ENCODE results near the gene SIRT1.

The SIRT1 gene

DNA sequence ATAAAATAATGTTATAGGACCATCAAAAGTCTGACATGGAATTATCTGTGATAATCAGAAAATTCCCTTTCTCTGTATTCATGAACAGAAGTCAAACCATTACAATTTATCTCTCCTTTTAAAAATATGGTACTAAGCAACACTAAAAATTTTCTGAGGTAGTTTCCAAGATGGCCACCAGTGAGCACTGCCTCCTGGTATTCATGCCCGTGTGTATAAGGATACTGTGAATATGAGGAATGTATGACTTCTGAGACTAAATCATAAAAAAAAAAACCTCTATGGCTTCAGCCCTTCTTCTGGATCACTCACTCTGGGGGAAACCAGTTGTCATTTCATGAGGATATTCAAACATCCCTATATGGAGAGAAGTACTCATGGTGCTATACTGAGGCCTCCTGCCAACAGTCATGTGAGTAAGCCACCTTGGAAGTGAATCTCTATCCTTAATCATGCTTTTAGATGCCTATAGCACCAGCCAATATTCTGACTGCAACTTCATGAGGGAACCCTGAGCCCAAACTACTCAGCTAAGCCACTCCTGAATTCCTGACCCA lies 41.1 kb downstream of the SIRT1 start:
- POLR2A ChIA-PET, result no interaction called here
- CTCF ChIA-PET, result no interaction called here
- no peak for TF ChIP-seq ELF4 (IDR thresholded peaks at IDR 0.05)
- no peak for DNase-seq (ENCODE audit: extremely low spot score)

DNA sequence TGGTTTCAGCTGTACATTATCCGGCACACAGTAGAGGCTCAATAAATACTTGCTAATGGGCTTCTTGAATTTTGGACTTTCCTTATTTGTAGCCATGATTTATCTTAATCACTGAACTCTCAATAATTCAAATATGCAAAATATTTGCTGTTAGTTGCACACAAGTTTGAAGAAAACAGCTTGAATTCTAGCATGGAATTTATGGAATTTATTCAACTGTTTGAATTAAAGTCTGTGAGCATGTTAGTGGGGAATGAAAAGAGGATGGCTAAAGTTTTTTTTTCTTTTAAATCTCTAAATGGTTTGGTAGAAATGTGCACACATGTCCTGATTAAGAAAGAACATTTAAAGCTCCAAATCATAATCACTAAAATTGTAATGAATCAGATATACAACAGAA lies 42.5 kb downstream of the SIRT1 start:
- ChIA-PET CTCF (no interaction called here), POLR2A (no interaction called here)
- no peak for TF ChIP-seq TARDBP (IDR thresholded peaks at IDR 0.05)
- no peak for TF ChIP-seq SUZ12 (IDR thresholded peaks at IDR 0.05)
- TF ChIP-seq NFRKB (IDR thresholded peaks at IDR 0.05), result no peak
- no peak for TF ChIP-seq CTBP1 (IDR thresholded peaks at IDR 0.05; ENCODE audit: borderline replicate concordance)
- no peak for TF ChIP-seq FOXM1 (IDR thresholded peaks at IDR 0.05; ENCODE audit: borderline replicate concordance)
- no peak for TF ChIP-seq HDGF (IDR thresholded peaks at IDR 0.05; ENCODE audit: borderline replicate concordance)
- no peak for TF ChIP-seq ELF4 (IDR thresholded peaks at IDR 0.05)
- no peak for TF ChIP-seq ARNT (IDR thresholded peaks at IDR 0.05)
- TF ChIP-seq FOXA1 (IDR thresholded peaks at IDR 0.05), result no peak
- TF ChIP-seq FOXK2 (IDR thresholded peaks at IDR 0.05), result no peak
- no peak for TF ChIP-seq LEF1 (IDR thresholded peaks at IDR 0.05; ENCODE audit: borderline replicate concordance)
- DNase-seq (ENCODE audit: extremely low spot score), result no peak

DNA sequence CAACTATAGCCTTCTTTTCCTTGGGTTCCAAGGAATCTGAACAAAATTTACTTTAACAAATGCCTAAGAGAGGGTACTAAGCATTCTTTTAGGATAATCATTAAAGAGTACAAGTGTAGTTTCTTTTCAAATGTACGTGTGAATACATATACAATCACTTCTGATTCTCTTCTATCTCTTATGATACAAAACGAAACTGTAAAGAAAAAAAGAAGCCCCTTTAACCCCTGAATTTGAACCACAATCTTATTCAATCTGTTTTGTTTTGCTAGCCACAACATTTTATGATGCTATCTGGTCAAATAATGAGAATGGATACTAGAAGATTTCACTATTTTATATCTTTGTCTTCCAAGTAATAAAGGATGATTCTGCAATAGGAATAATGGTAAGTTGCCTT lies 48.7 kb downstream of the SIRT1 start:
- CTCF ChIA-PET, result no interaction called here
- POLR2A ChIA-PET, result no interaction called here
- TF ChIP-seq LEF1 (IDR thresholded peaks at IDR 0.05; ENCODE audit: borderline replicate concordance) (no peak), ZNF384 (IDR thresholded peaks at IDR 0.05) (no peak), HDGF (IDR thresholded peaks at IDR 0.05; ENCODE audit: borderline replicate concordance) (no peak)
- DNase-seq (ENCODE audit: extremely low spot score), result no peak

DNA sequence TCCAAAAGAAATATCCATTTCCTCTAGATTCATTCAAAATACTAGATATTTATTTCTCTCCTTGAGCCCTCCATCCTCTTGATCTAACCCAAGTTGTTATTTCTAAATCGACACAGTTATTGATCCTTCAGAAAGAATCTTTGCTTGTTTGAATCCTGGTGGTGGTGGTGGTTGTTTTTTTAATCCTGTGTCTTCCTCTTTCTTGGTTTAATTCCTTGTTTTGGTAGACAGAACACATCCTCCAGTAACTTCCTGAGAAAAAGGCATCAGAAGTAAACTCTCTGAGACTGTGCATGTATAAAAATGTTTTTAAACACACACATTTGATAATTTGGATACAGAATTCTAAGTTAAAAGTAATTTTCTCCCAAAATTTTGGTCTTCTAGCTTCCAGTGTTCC lies 49.9 kb downstream of the SIRT1 start:
- TF ChIP-seq HDGF (IDR thresholded peaks at IDR 0.05; ENCODE audit: borderline replicate concordance) (no peak), LEF1 (IDR thresholded peaks at IDR 0.05; ENCODE audit: borderline replicate concordance) (no peak), BHLHE40 (IDR thresholded peaks at IDR 0.05; ENCODE audit: borderline replicate concordance) (no peak)
- no peak for DNase-seq (ENCODE audit: extremely low spot score)
- POLR2A ChIA-PET, result no interaction called here
- CTCF ChIA-PET, result no interaction called here

DNA sequence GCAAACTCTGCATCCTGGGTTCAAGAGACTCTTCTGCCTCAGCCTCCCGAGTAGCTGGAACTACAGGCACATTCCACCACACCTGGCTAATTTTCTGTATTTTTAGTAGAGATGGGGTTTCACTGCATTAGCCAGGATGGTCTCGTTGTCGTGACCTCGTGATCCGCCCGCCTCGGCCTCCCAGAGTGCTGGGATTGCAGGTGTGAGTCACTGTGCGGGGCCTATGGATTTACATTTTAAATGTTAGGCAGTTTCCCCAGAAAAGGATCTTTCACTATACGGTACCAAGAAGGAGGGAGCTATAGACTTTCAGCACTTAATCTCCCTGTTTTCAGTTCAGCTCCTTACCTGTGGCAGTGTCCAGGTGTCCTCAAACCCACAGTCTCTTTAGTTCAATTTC lies 50.8 kb downstream of the SIRT1 start:
- ChIA-PET CTCF (no interaction called here), POLR2A (no interaction called here)
- no peak for DNase-seq (ENCODE audit: extremely low spot score)
- TF ChIP-seq CTBP1 (IDR thresholded peaks at IDR 0.05; ENCODE audit: borderline replicate concordance), result no peak
- TF ChIP-seq TARDBP (IDR thresholded peaks at IDR 0.05), result no peak
- no peak for TF ChIP-seq NFRKB (IDR thresholded peaks at IDR 0.05)
- no peak for TF ChIP-seq HDGF (IDR thresholded peaks at IDR 0.05; ENCODE audit: borderline replicate concordance)
- no peak for TF ChIP-seq ELF4 (IDR thresholded peaks at IDR 0.05)
- TF ChIP-seq FOXA1 (IDR thresholded peaks at IDR 0.05), result no peak
- TF ChIP-seq FOXM1 (IDR thresholded peaks at IDR 0.05; ENCODE audit: borderline replicate concordance), result no peak
- TF ChIP-seq, protein P1, sequence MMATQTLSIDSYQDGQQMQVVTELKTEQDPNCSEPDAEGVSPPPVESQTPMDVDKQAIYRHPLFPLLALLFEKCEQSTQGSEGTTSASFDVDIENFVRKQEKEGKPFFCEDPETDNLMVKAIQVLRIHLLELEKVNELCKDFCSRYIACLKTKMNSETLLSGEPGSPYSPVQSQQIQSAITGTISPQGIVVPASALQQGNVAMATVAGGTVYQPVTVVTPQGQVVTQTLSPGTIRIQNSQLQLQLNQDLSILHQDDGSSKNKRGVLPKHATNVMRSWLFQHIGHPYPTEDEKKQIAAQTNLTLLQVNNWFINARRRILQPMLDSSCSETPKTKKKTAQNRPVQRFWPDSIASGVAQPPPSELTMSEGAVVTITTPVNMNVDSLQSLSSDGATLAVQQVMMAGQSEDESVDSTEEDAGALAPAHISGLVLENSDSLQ (IDR thresholded peaks at IDR 0.05), result no peak
- TF ChIP-seq L3MBTL2 (conservative IDR thresholded peaks at IDR 0.05), result no peak
- TF ChIP-seq ARNT (IDR thresholded peaks at IDR 0.05), result no peak
- TF ChIP-seq SP1 (IDR thresholded peaks at IDR 0.05), result no peak
- TF ChIP-seq BHLHE40 (IDR thresholded peaks at IDR 0.05; ENCODE audit: borderline replicate concordance), result no peak
- no peak for TF ChIP-seq LEF1 (IDR thresholded peaks at IDR 0.05; ENCODE audit: borderline replicate concordance)
- TF ChIP-seq FOXK2 (IDR thresholded peaks at IDR 0.05), result no peak

DNA sequence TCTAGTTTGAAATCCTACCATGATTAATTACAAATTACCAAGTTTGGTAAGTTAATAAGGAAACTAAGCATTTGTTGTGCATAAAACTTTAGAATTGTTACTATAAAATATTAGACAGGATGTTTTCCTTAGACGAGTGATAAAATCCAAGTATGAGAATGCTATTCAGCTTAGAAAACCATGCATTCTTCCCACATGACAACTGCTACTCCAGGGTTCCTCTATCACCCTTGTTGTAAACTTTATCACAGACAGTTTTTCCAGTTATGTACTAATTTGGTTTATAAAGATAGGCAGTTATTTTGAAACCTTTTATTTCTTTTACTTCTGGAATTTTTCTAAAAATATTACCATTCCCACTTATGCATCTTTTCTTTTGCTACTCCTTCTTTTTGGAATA lies 52.0 kb downstream of the SIRT1 start:
- ChIA-PET POLR2A (no interaction called here), CTCF (no interaction called here)
- DNase-seq (ENCODE audit: extremely low spot score), result no peak
- TF ChIP-seq LEF1 (IDR thresholded peaks at IDR 0.05; ENCODE audit: borderline replicate concordance) (no peak), ZNF384 (IDR thresholded peaks at IDR 0.05) (no peak), HDGF (IDR thresholded peaks at IDR 0.05; ENCODE audit: borderline replicate concordance) (no peak), FOXM1 (IDR thresholded peaks at IDR 0.05; ENCODE audit: borderline replicate concordance) (no peak), SP1 (IDR thresholded peaks at IDR 0.05) (no peak), FOXK2 (IDR thresholded peaks at IDR 0.05) (no peak), ARNT (IDR thresholded peaks at IDR 0.05) (no peak), BHLHE40 (IDR thresholded peaks at IDR 0.05; ENCODE audit: borderline replicate concordance) (no peak), L3MBTL2 (conservative IDR thresholded peaks at IDR 0.05) (no peak), CTBP1 (IDR thresholded peaks at IDR 0.05; ENCODE audit: borderline replicate concordance) (no peak), FOXA1 (IDR thresholded peaks at IDR 0.05) (no peak), SUZ12 (IDR thresholded peaks at IDR 0.05) (no peak), NFRKB (IDR thresholded peaks at IDR 0.05) (no peak), ELF4 (IDR thresholded peaks at IDR 0.05) (no peak), TARDBP (IDR thresholded peaks at IDR 0.05) (no peak)
- TF ChIP-seq, protein P1 (IDR thresholded peaks at IDR 0.05), result no peak

DNA sequence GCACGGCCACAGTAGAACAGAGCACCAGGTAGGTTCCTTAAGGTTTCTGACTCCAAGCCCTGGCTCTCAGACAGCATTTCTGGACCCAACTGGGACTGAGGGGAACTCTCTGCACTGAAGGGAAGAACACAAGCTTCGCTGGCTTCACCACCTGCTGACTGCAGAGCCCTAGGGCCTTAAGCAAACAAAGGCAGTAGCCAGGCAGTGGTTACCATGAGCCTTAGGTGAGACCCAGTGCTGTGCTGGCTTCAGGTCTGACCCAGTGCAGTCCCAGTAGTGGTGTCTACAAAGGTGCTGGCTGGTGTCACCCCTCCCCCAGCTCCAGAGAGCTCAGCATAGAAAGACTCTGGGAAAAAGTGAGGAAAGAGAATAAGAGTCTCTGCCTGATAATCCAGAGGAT lies 59.5 kb downstream of the SIRT1 start:
- DNase-seq (ENCODE audit: extremely low spot score), result no peak
- CTCF ChIA-PET, result no interaction called here
- POLR2A ChIA-PET, result no interaction called here
- TF ChIP-seq ZNF384 (IDR thresholded peaks at IDR 0.05), result no peak
- TF ChIP-seq, protein P1 (IDR thresholded peaks at IDR 0.05), result no peak
- TF ChIP-seq L3MBTL2 (conservative IDR thresholded peaks at IDR 0.05), result no peak
- TF ChIP-seq FOXK2 (IDR thresholded peaks at IDR 0.05), result no peak
- no peak for TF ChIP-seq LEF1 (IDR thresholded peaks at IDR 0.05; ENCODE audit: borderline replicate concordance)
- no peak for TF ChIP-seq SP1 (IDR thresholded peaks at IDR 0.05)
- TF ChIP-seq TARDBP (IDR thresholded peaks at IDR 0.05), result no peak
- TF ChIP-seq BHLHE40 (IDR thresholded peaks at IDR 0.05; ENCODE audit: borderline replicate concordance), result no peak
- no peak for TF ChIP-seq ELF4 (IDR thresholded peaks at IDR 0.05)
- TF ChIP-seq FOXA1 (IDR thresholded peaks at IDR 0.05), result no peak
- no peak for TF ChIP-seq HDGF (IDR thresholded peaks at IDR 0.05; ENCODE audit: borderline replicate concordance)

Data from HEK293T (cell line).